Activated CD4-positive, alpha-beta memory T cell treated with anti-CD3 and anti-CD28 coated beads for 36 hours (primary cell): ENCODE results near the gene FBXO27. TPM values are rescaled to one million over a fixed set of nuclear protein-coding genes. Genes with fewer than 3 reads are reported as not detected.

Source experiments
- CTCF ChIA-PET: fragments of 350-600 bp; sonication (Branson Sonifier 250); formaldehyde crosslinking; loops from one replicate; lab custom pipeline; 2021; ENCODE audit warnings: antibody characterized with exemption, inconsistent platforms; lab: Charles Lee
- POLR2A ChIA-PET: fragments of 350-600 bp; sonication (Branson Sonifier 250); formaldehyde crosslinking; loops from one replicate; lab custom pipeline; 2021; ENCODE audit warnings: antibody characterized with exemption; lab: Charles Lee
- DNase-seq: peaks from one replicate; pipeline ENCODE4 v3.0.0-alpha.2; 2020
- H3K27ac Mint-ChIP-seq: one replicate; pipeline ENCODE4 v1.8.0; 2021; ENCODE audit warnings: mixed read lengths
- H3K27me3 Mint-ChIP-seq: one replicate; pipeline ENCODE4 v1.8.0; 2021; ENCODE audit warnings: mixed read lengths
- H3K36me3 Mint-ChIP-seq: one replicate; pipeline ENCODE4 v1.8.0; 2021; ENCODE audit warnings: mixed read lengths
- H3K4me1 Mint-ChIP-seq: one replicate; pipeline ENCODE4 v1.8.0; 2021; ENCODE audit warnings: low read depth, mixed read lengths
- H3K4me3 Mint-ChIP-seq: one replicate; pipeline ENCODE4 v1.8.0; 2021; ENCODE audit warnings: mild to moderate bottlenecking, mixed read lengths
- H3K9me3 Mint-ChIP-seq: one replicate; pipeline ENCODE4 v1.8.0; 2021; ENCODE audit warnings: mixed read lengths
- intact Hi-C: fragments of 100-400 bp; cut with micrococcal nuclease; formaldehyde crosslinking; loops from one replicate; pipeline ENCODE4 v1.15.1; 2023
- total RNA-seq, 2 experiments: library from RNA; stranded (reverse); gene quantifications; one replicate each; pipeline ENCODE4 v1.2.3, GENCODE V29; 2021

The FBXO27 gene
- total RNA-seq, 2 experiments from 2014 or later = 2.2 to 2.4 TPM

GRCh38 chr19:39060171-39060570 lies 27.8 kb upstream of the FBXO27 start:
- POLR2A ChIA-PET = no interaction called here
- CTCF ChIA-PET = interaction anchor here (2.5 kb wide), 1 partner anchor 8 kb away, joined by 13 read pairs; no protein-coding TSS in a partner anchor
- Mint-ChIP-seq H3K4me1 (peaks cover 7% of the 10 kb centered on the region), H3K4me3 (no peak overlapping the region), H3K36me3 (no peaks in the 10 kb centered on the region), H3K27ac (no peak overlapping the region), H3K27me3 (no peaks in the 10 kb centered on the region), H3K9me3 (no peaks in the 10 kb centered on the region)
- intact Hi-C loops = no loop called here
- DNase-seq = no peak

- ChIA-PET POLR2A (no interaction called here), CTCF (no interaction called here)
- Mint-ChIP-seq H3K4me3 (no peak overlapping the region), H3K36me3 (no peaks in the 10 kb centered on the region), H3K9me3 (no peaks in the 10 kb centered on the region), H3K27ac (no peak overlapping the region), H3K4me1 (peaks cover 7% of the 10 kb centered on the region), H3K27me3 (no peaks in the 10 kb centered on the region)
- intact Hi-C loops = no loop called here
- DNase-seq = no peak
Observed at GRCh38 chr19:39059302-39059701, 27.0 kb upstream of the FBXO27 start.

GRCh38 chr19:39057615-39058014 lies 25.3 kb upstream of the FBXO27 start:
- intact Hi-C loops = no loop called here
- H3K4me1 Mint-ChIP-seq = peaks cover 7% of the 10 kb centered on the region
- H3K4me3 Mint-ChIP-seq = no peak overlapping the region
- no peaks in the 10 kb centered on the region for H3K27me3 Mint-ChIP-seq
- no peaks in the 10 kb centered on the region for H3K36me3 Mint-ChIP-seq
- no peaks in the 10 kb centered on the region for H3K9me3 Mint-ChIP-seq
- CTCF ChIA-PET = no interaction called here
- POLR2A ChIA-PET = no interaction called here
- H3K27ac Mint-ChIP-seq = no peak overlapping the region
- no peak for DNase-seq

DNA sequence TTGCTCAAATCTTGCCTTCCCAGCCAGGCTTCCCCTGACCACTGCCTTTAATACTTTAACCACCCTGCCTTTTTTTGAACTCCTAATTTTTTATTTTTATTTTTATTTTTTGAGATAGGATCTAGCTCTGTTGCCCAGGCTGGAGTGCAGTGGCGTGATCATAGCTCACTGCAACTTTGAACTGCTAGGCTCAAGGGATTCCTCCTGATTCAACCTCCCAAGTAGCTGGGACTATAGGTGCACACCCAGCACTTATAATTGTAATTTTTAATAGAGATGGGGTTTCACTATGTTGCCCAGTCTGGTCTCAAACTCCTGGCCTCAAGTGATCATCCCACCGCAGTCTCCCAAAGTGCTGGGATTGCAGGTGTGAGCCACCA lies 21.7 kb upstream of the FBXO27 start:
- DNase-seq = no peak
- H3K36me3 Mint-ChIP-seq = no peaks in the 10 kb centered on the region
- intact Hi-C loops = no loop called here
- POLR2A ChIA-PET = no interaction called here
- no peaks in the 10 kb centered on the region for H3K4me1 Mint-ChIP-seq
- no peak overlapping the region for H3K27ac Mint-ChIP-seq
- CTCF ChIA-PET = interaction anchor here (1.4 kb wide), 1 partner anchor 92 kb away, joined by 5 read pairs; no protein-coding TSS in a partner anchor
- no peak overlapping the region for H3K4me3 Mint-ChIP-seq
- no peaks in the 10 kb centered on the region for H3K9me3 Mint-ChIP-seq
- no peaks in the 10 kb centered on the region for H3K27me3 Mint-ChIP-seq

DNA sequence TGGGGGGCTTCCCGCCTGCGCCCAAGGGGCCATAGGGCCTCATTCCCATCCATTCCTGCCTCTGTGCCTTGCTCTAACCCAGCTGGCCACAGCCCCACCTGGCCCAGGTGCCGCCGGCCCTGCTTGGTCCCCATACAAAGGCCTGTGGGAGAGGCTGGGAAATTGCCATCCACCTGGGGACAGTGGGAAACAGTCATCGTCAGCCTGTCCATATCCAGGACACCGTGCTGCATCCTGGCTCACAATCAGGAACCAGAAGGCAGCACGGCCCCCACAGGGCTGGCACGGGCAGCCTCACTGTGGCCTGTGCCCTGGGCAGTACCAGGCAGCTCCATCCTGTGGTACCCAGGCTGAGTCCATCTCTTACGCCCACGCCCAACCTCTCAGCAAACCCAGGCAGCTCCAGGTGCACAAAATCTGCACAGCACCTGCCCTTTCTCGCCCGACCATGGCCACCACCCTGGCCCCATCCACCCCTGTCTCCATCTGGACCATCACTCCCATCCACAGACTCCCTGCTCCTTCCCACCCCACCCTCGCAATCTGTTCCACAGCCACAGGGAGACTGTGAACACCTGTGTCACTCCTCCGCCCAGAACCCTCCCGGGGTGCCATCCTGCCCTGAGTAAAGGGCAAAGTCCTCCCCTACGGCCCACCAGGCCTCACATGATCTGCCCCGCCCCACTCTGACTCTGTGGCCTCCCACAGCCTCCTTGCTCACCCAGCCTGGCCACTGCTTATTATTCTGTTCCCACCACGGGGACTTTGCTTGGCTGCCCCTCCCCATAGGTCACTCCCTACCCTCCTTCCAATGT lies 21.1 kb upstream of the FBXO27 start:
- Mint-ChIP-seq H3K36me3 (no peaks in the 10 kb centered on the region), H3K27me3 (no peaks in the 10 kb centered on the region), H3K4me3 (no peak overlapping the region), H3K27ac (no peak overlapping the region), H3K9me3 (no peaks in the 10 kb centered on the region), H3K4me1 (no peaks in the 10 kb centered on the region)
- CTCF ChIA-PET = interaction anchor here (1.4 kb wide), 1 partner anchor 91 kb away, joined by 5 read pairs; no protein-coding TSS in a partner anchor
- POLR2A ChIA-PET = no interaction called here
- intact Hi-C loops = no loop called here
- DNase-seq = no peak

DNA sequence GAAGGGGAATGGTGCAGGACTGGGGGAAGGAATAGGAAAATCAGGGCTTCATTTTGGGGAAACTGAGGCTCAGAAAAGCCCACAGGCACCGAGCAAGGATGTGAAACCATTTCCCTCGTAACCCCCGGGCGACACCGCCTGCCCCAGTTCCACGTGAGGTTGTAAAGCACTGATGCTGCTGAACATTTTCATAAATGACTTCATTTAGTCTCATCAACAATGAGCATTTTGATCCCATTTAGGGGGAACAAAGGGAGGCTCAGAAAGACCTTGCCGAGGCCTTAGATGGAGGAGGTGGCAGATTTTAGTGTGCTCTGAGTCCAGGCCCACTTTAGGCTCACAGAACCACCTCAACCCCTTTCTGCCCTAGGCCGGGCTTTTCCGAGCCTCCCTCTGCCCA lies 20.5 kb upstream of the FBXO27 start:
- H3K4me1 Mint-ChIP-seq = no peaks in the 10 kb centered on the region

DNA sequence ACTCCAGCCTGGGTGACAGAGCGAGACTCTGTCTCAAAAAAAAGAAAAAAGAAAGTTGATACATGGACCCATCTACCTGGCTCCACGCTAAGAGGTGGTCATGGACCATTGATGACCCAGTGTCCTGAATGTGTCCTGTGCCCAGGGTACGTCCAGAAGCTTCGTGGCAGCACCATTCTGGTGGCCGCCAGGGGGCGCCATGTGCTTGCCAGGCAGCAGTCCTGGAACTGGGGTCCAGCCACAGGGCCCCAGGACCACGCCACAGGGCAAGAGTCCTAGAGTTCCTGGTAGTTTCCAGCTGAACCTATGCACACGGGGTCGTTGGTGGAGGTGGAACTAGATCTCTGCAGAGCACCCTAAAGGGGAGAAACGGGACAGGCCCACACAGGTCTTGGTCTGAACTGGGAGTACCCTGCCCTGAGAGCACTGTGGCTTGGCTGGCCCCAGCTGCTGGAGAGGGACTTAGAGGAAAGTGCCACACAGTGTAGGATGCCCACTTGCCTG lies 19.9 kb upstream of the FBXO27 start:
- Mint-ChIP-seq H3K27ac (no peak overlapping the region), H3K4me1 (no peaks in the 10 kb centered on the region), H3K36me3 (no peaks in the 10 kb centered on the region), H3K27me3 (no peaks in the 10 kb centered on the region), H3K4me3 (no peak overlapping the region), H3K9me3 (no peaks in the 10 kb centered on the region)
- DNase-seq = peak; percentile 74
- intact Hi-C loops = no loop called here
- POLR2A ChIA-PET = no interaction called here
- CTCF ChIA-PET = interaction anchor here (0.6 to 3.1 kb wide), 22 partner anchors 9 to 279 kb away, joined by 3 to 20 read pairs (median 4); partner anchors contain the start of gene FBXO17

More for the DNA sequence above, 20.5 kb upstream of the FBXO27 start:
- no peak overlapping the region for H3K27ac Mint-ChIP-seq
- H3K4me3 Mint-ChIP-seq = no peak overlapping the region
- H3K36me3 Mint-ChIP-seq = no peaks in the 10 kb centered on the region
- ChIA-PET CTCF (interaction anchor here (0.6 to 3.1 kb wide), 11 partner anchors 8 to 242 kb away, joined by 3 to 20 read pairs (median 5); partner anchors contain the start of gene FBXO17), POLR2A (no interaction called here)
- no peak for DNase-seq
- no peaks in the 10 kb centered on the region for H3K27me3 Mint-ChIP-seq
- intact Hi-C loops = no loop called here
- no peaks in the 10 kb centered on the region for H3K9me3 Mint-ChIP-seq

DNA sequence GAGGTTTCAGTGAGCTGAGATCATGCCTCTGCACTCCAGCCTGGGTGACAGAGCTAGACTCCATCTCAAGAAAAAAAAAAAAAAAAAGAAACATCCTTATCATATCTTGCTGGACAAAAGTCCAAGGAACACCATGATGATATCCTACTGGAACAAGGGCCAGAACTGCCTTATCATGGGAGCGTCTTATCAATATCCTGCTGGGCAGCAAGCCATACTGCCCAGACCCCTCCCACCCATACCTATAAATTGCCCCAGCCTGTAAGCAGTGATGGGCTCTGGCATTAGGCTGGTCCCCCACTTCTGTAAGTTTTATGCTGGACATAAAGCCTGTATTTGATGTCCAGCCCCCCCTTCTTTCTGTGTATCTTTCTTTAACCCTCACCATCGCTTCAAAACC lies 14.7 kb upstream of the FBXO27 start:
- no peak for DNase-seq
- intact Hi-C loops = no loop called here
- H3K27me3 Mint-ChIP-seq = no peaks in the 10 kb centered on the region
- POLR2A ChIA-PET = no interaction called here
- no peak overlapping the region for H3K27ac Mint-ChIP-seq
- H3K4me1 Mint-ChIP-seq = no peaks in the 10 kb centered on the region
- no peaks in the 10 kb centered on the region for H3K36me3 Mint-ChIP-seq
- peaks cover 3% of the 10 kb centered on the region for H3K9me3 Mint-ChIP-seq
- CTCF ChIA-PET = no interaction called here
- H3K4me3 Mint-ChIP-seq = no peak overlapping the region

DNA sequence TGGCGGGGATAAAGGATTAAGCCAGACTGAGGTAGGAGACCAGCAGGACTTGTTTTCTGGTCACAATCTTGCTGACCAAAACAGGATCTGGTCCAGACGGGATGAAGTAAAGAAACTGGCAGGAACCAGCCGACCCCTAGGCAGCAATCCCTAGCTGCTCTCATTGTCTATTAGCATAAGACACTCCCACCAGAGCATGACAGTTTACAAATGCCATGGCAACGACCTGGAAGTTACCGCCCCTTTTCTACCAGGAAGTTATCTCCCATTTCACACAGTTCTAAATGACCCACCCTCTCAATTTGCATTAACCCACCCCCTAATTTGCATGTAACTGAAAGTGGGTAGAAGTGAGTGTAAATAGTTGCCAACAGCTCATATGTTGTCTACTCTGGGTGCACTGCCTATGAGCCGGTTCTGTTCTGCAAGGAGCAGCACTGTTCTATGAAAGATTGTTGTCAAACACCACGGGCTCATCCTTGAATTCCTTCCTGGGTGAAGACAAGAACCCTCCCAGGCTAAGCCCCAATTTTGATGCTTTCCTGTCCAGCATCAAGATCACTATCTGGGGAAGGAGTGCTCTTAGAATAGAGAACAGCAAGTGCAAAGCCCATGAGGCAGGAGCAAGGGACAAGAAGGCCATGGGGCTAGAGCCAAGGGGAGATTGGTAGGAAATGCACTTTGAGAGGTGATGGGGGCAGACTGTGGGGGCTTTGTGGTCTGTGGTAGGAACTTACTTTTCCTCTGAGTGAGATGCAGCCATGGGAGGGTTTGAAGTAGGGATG lies 13.9 kb upstream of the FBXO27 start:
- CTCF ChIA-PET = no interaction called here

GRCh38 chr19:39045506-39045905 lies 13.2 kb upstream of the FBXO27 start:
- no peaks in the 10 kb centered on the region for H3K27me3 Mint-ChIP-seq
- H3K27ac Mint-ChIP-seq = no peak overlapping the region
- ChIA-PET CTCF (no interaction called here), POLR2A (interaction anchor here (0.6 kb wide), 1 partner anchor 28 kb away, joined by 3 read pairs; no protein-coding TSS in a partner anchor)
- H3K4me3 Mint-ChIP-seq = no peak overlapping the region
- intact Hi-C loops = no loop called here
- H3K9me3 Mint-ChIP-seq = peaks cover 5% of the 10 kb centered on the region
- H3K36me3 Mint-ChIP-seq = no peaks in the 10 kb centered on the region
- no peak for DNase-seq
- no peaks in the 10 kb centered on the region for H3K4me1 Mint-ChIP-seq

More for the DNA sequence above, 13.9 kb upstream of the FBXO27 start:
- H3K27ac Mint-ChIP-seq = no peak overlapping the region
- POLR2A ChIA-PET = interaction anchor here (0.6 kb wide), 1 partner anchor 27 kb away, joined by 3 read pairs; no protein-coding TSS in a partner anchor
- DNase-seq = no peak
- H3K9me3 Mint-ChIP-seq = peaks cover 3% of the 10 kb centered on the region
- intact Hi-C loops = no loop called here
- no peaks in the 10 kb centered on the region for H3K36me3 Mint-ChIP-seq
- H3K4me3 Mint-ChIP-seq = no peak overlapping the region
- no peaks in the 10 kb centered on the region for H3K4me1 Mint-ChIP-seq
- no peaks in the 10 kb centered on the region for H3K27me3 Mint-ChIP-seq

DNA sequence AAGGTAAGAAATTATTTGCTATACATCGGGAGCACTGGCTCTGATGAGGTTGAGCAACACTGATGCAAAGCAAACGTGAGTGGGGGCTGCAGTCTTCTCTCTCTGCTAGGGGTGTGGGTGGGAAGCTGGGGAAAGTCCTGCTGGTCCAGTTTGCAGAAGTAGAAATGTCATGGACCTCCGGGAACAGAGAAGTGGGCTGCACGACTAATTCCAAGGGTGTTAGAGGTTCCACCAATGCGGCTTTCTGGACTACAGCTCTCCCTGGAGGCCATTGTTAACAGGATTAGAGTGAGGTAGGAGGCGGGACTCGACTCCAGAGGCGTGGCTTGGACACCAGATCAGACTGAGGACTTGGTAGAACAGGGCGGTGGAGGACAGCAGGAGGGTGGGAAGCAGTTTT lies 5.7 kb upstream of the FBXO27 start:
- Mint-ChIP-seq H3K4me1 (no peaks in the 10 kb centered on the region), H3K9me3 (peaks cover 2% of the 10 kb centered on the region), H3K4me3 (no peak overlapping the region), H3K27ac (no peak overlapping the region), H3K27me3 (peaks cover 3% of the 10 kb centered on the region), H3K36me3 (no peaks in the 10 kb centered on the region)
- ChIA-PET POLR2A (no interaction called here), CTCF (interaction anchor here (1.0 to 2.8 kb wide), 2 partner anchors 13 to 76 kb away, joined by 3 to 20 read pairs; no protein-coding TSS in a partner anchor)
- intact Hi-C loops = loop anchor here (5.0 kb wide), 1 partner anchor 76 kb away; no protein-coding TSS in a partner anchor
- DNase-seq = peak; percentile 27

DNA sequence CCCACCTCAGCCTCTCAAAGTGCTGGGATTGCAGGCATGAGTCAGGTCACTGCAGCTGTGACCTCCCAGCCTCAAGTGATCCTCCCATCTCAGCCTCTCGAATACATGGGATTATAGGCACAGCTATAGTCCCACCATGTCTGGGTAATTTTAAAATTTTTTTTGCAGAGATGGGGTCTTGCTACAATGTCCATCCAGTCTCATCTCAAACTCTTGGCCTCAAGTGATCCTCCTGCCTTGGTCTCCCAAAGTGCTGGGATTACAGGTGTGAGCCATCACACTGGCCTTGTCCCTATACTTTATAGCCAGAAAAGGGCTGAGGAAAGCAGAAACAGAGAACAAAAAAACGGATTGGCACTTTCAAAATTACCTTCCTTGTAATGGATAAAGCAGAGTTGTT lies 4.8 kb upstream of the FBXO27 start:
- CTCF ChIA-PET = interaction anchor here (0.6 to 2.8 kb wide), 2 partner anchors 14 to 29 kb away, joined by 3 to 20 read pairs; no protein-coding TSS in a partner anchor
- Mint-ChIP-seq H3K27ac (no peak overlapping the region), H3K4me3 (no peak overlapping the region), H3K4me1 (peaks cover 8% of the 10 kb centered on the region), H3K9me3 (peaks cover 2% of the 10 kb centered on the region), H3K27me3 (peaks cover 10% of the 10 kb centered on the region), H3K36me3 (no peaks in the 10 kb centered on the region)
- intact Hi-C loops = loop anchor here (5.0 kb wide), 1 partner anchor 75 kb away; no protein-coding TSS in a partner anchor
- POLR2A ChIA-PET = no interaction called here
- no peak for DNase-seq
